Activated B cell treated with CpG ODN at 0.5 μM for 24 hours (primary cell): ENCODE data around the gene ITIH2. TPM values are rescaled to one million over a fixed set of nuclear protein-coding genes. Genes with fewer than 3 reads are reported as not detected.

Source experiments
- ATAC-seq: fragments of 200-7000 bp; cut with Tn5 transposase; one replicate; pipeline ENCODE4 v1.10.0; 2021; ENCODE audit warnings: low read depth, mild to moderate bottlenecking, moderate library complexity
- CTCF ChIA-PET: fragments of 350-600 bp; sonication (Branson Sonifier 250); formaldehyde crosslinking; loops from one replicate; lab custom pipeline; 2021; ENCODE audit warnings: antibody characterized with exemption; lab: Charles Lee
- POLR2A ChIA-PET: fragments of 350-600 bp; sonication (Branson Sonifier 250); formaldehyde crosslinking; loops from one replicate; lab custom pipeline; 2021; ENCODE audit warnings: antibody characterized with exemption; lab: Charles Lee
- DNase-seq: peaks from one replicate; pipeline ENCODE4 v3.0.0; 2022
- H3K27ac Mint-ChIP-seq: one replicate; pipeline ENCODE4 v1.8.0; 2020; ENCODE audit warnings: mixed read lengths
- H3K27me3 Mint-ChIP-seq: one replicate; pipeline ENCODE4 v1.8.0; 2021; ENCODE audit warnings: mixed read lengths
- H3K36me3 Mint-ChIP-seq: one replicate; pipeline ENCODE4 v1.8.0; 2021; ENCODE audit warnings: low read depth, mixed read lengths
- H3K4me1 Mint-ChIP-seq: one replicate; pipeline ENCODE4 v1.8.0; 2021; ENCODE audit warnings: mixed read lengths
- H3K4me3 Mint-ChIP-seq: one replicate; pipeline ENCODE4 v1.8.0; 2020; ENCODE audit warnings: mild to moderate bottlenecking, mixed read lengths
- H3K9me3 Mint-ChIP-seq: one replicate; pipeline ENCODE4 v1.8.0; 2020; ENCODE audit warnings: mixed read lengths
- intact Hi-C: fragments of 100-400 bp; cut with micrococcal nuclease; formaldehyde crosslinking; loops from one replicate; pipeline ENCODE4 v1.15.1; 2024
- total RNA-seq: library from RNA; stranded (reverse); gene quantifications from 2 replicates; pipeline ENCODE4 v1.2.3, GENCODE V29; 2022
- TF ChIP-seq, protein P1 (sequence below): fragments of 200-600 bp; IDR thresholded peaks from one replicate; pipeline ENCODE4 v1.8.0; 2022; ENCODE audit warnings: antibody characterized with exemption, mild to moderate bottlenecking

ITIH2 gene
- total RNA-seq, 1 donor from 2014 or later, result not detected

DNA sequence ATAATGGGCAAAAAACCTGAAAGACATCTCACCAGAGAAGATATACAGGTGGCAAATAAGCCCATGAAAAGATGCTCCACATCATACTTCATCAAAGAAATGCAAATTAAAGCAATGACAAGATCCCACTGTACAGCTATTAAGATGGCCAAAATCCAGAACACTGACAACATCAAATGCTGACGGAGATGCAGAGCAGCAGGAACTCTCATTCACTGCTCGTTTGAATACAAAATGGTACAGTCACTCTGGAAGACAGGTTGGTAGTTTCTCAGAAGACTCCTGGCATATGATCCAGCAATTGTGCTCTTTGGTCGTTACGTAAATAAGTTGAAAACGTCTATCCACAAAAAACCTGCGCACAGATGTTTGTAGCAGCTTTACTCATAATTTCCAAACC lies 49.1 kb downstream of the ITIH2 start:
- CTCF ChIA-PET, result no interaction called here
- no peak overlapping the region for H3K4me3 Mint-ChIP-seq
- DNase-seq (no peak), ATAC-seq (no peak)
- TF ChIP-seq, protein P1, sequence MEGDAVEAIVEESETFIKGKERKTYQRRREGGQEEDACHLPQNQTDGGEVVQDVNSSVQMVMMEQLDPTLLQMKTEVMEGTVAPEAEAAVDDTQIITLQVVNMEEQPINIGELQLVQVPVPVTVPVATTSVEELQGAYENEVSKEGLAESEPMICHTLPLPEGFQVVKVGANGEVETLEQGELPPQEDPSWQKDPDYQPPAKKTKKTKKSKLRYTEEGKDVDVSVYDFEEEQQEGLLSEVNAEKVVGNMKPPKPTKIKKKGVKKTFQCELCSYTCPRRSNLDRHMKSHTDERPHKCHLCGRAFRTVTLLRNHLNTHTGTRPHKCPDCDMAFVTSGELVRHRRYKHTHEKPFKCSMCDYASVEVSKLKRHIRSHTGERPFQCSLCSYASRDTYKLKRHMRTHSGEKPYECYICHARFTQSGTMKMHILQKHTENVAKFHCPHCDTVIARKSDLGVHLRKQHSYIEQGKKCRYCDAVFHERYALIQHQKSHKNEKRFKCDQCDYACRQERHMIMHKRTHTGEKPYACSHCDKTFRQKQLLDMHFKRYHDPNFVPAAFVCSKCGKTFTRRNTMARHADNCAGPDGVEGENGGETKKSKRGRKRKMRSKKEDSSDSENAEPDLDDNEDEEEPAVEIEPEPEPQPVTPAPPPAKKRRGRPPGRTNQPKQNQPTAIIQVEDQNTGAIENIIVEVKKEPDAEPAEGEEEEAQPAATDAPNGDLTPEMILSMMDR, result no peak
- H3K27me3 Mint-ChIP-seq, result no peaks in the 10 kb centered on the region
- peaks cover 52% of the 10 kb centered on the region for H3K36me3 Mint-ChIP-seq
- H3K27ac Mint-ChIP-seq, result no peak overlapping the region
- no peaks in the 10 kb centered on the region for H3K9me3 Mint-ChIP-seq
- H3K4me1 Mint-ChIP-seq, result no peaks in the 10 kb centered on the region
- POLR2A ChIA-PET, result no interaction called here
- intact Hi-C loops, result no loop called here

- ATAC-seq, result no peak
- no peak overlapping the region for H3K4me3 Mint-ChIP-seq
- H3K36me3 Mint-ChIP-seq, result peaks cover 70% of the 10 kb centered on the region
- H3K9me3 Mint-ChIP-seq, result no peaks in the 10 kb centered on the region
- TF ChIP-seq, protein P1, result no peak
- H3K4me1 Mint-ChIP-seq, result no peaks in the 10 kb centered on the region
- no peak for DNase-seq
- no peaks in the 10 kb centered on the region for H3K27me3 Mint-ChIP-seq
- H3K27ac Mint-ChIP-seq, result no peak overlapping the region
- POLR2A ChIA-PET, result no interaction called here
- CTCF ChIA-PET, result interaction anchor here (2.2 kb wide), 1 partner anchor 230 kb away, joined by 6 read pairs; no protein-coding TSS in a partner anchor
- intact Hi-C loops, result loop anchor here (5.0 kb wide), 1 partner anchor 1452 kb away; no protein-coding TSS in a partner anchor
These were observed 52.0 kb downstream of the ITIH2 start for GRCh38 chr10:7755103-7755502.

DNA sequence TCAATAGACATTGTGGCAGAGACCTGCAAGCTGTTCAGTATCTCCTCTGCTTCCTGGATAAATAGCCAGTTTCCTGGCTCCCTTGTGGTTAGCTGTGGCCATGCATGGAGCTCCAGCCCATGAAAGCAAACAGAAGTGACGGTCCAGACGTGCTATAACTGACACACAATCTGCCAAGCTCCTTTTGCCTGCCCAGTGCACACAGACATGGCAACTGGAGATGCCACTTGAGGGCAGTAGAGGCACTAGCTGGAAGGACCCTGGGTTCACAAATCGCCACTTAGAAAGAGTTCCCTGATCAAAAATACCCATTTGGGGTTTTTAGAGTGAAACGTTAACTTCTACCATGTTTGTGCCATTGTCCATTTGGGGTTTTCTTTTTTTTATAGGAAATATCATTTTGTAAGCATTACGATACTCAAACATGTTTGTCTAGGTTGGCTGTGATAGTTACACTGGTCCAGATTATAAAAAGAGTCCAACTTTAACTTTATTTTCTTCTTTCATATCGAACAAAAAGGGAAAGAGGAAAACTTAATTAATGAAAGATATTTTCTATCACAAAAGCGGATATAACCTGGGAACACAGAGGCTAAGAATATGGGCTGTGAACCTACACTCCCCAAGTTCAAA lies 53.4 kb downstream of the ITIH2 start:
- no peaks in the 10 kb centered on the region for H3K4me1 Mint-ChIP-seq
- ChIA-PET CTCF (interaction anchor here (0.6 to 2.2 kb wide), 2 partner anchors 229 to 231 kb away, joined by 3 to 6 read pairs; no protein-coding TSS in a partner anchor), POLR2A (no interaction called here)
- intact Hi-C loops, result loop anchor here (2.0 to 5.0 kb wide), 2 partner anchors 1451 to 1546 kb away; no protein-coding TSS in a partner anchor
- DNase-seq (no peak), ATAC-seq (no peak)
- H3K27ac Mint-ChIP-seq, result no peak overlapping the region
- H3K4me3 Mint-ChIP-seq, result no peak overlapping the region
- no peaks in the 10 kb centered on the region for H3K9me3 Mint-ChIP-seq
- H3K27me3 Mint-ChIP-seq, result no peaks in the 10 kb centered on the region
- H3K36me3 Mint-ChIP-seq, result peaks cover 81% of the 10 kb centered on the region
- TF ChIP-seq, protein P1, result no peak

DNA sequence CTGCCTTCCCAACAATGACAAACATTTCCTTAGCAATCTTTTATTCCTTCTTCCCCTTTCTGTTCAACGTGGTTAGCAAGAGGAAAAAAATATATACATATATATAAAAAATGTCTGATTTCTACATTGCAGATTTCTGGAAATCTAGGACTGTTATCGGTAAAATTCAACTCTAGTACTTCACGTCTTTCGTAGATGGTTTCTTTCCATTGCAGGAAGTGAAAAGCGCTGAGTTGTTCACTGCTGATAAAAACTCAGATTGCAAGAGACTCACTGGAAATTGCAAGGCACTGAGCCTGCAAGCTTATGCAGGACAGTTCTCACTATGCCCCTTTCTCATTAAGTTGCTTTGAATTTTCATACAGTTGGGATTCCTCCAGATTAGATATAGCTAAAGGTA lies 60.8 kb downstream of the ITIH2 start:
- CTCF ChIA-PET, result no interaction called here
- no peak overlapping the region for H3K27ac Mint-ChIP-seq
- intact Hi-C loops, result no loop called here
- no peaks in the 10 kb centered on the region for H3K9me3 Mint-ChIP-seq
- ATAC-seq (no peak), DNase-seq (no peak)
- no peak overlapping the region for H3K4me3 Mint-ChIP-seq
- TF ChIP-seq, protein P1, result no peak
- H3K4me1 Mint-ChIP-seq, result no peaks in the 10 kb centered on the region
- H3K27me3 Mint-ChIP-seq, result no peaks in the 10 kb centered on the region
- H3K36me3 Mint-ChIP-seq, result peaks cover 75% of the 10 kb centered on the region
- POLR2A ChIA-PET, result no interaction called here

DNA sequence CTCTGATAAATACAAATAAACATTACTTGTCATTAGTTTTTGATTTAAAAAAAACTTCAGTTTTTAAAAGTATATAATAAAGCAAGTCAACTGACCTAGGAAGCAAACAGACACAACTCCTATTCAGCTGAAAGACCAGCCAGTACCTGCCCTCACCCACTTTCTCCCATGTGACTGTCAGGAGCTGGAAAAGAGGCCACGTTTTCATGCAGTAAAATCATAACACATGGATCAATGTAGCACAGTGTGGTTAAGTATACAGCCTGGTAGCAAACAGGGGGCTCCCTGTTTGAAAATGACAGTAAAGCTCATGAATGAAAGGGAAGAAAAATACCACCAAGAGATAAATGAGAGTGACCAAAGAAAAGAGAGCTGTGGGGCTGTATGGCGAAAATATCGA lies 63.1 kb downstream of the ITIH2 start:
- no peak for ATAC-seq
- POLR2A ChIA-PET, result no interaction called here
- Mint-ChIP-seq H3K4me3 (no peak overlapping the region), H3K9me3 (no peaks in the 10 kb centered on the region), H3K27ac (no peak overlapping the region), H3K4me1 (no peaks in the 10 kb centered on the region), H3K27me3 (no peaks in the 10 kb centered on the region), H3K36me3 (peaks cover 75% of the 10 kb centered on the region)
- intact Hi-C loops, result no loop called here
- CTCF ChIA-PET, result no interaction called here
- TF ChIP-seq, protein P1, result no peak
- no peak for DNase-seq
